GM19452 (cell line): ENCODE results near the gene CPEB4.

Experiments
- ATAC-seq: cut with Tn5 transposase; IDR thresholded peaks from one replicate; pipeline ENCODE4 v1.9.1; 2021; ENCODE audit not compliant: unreplicated experiment

Gene CPEB4

GRCh38 chr5:173971681-173972345 is 83.7 kb downstream of the CPEB4 start:
- ATAC-seq: no peak

GRCh38 chr5:173972607-173972924 is 84.4 kb downstream of the CPEB4 start:
- ATAC-seq: peak; percentile 20

- ATAC-seq: peak; percentile 66
These were observed 84.9 kb downstream of the CPEB4 start for GRCh38 chr5:173972925-173973615.

- ATAC-seq: peak; percentile 12
These were observed 85.4 kb downstream of the CPEB4 start for GRCh38 chr5:173973616-173973969.

GRCh38 chr5:173974688-173975239 is 86.6 kb downstream of the CPEB4 start:
- no peak for ATAC-seq

GRCh38 chr5:173981185-173981761 is 93.1 kb downstream of the CPEB4 start:
- no peak for ATAC-seq

GRCh38 chr5:173984218-173984617 is 96.1 kb downstream of the CPEB4 start:
- ATAC-seq: no peak

GRCh38 chr5:173988554-173989431 is 100.6 kb downstream of the CPEB4 start, which contains the start of gene C5orf47:
Gene C5orf47, plus strand, starts transcription at chr5:173989170. Its CDS starts 94 bp downstream, at chr5:173989264.
- ATAC-seq: no peak

- no peak for ATAC-seq
These were observed 101.4 kb downstream of the CPEB4 start for GRCh38 chr5:173989432-173990082.

- no peak for ATAC-seq
These were observed 109.2 kb downstream of the CPEB4 start for GRCh38 chr5:173997331-173997730.

GRCh38 chr5:173998531-173998930 is 110.4 kb downstream of the CPEB4 start:
- ATAC-seq: no peak

- no peak for ATAC-seq
These were observed 111.9 kb downstream of the CPEB4 start for GRCh38 chr5:174000076-174000475.

GRCh38 chr5:174003795-174004194 is 115.6 kb downstream of the CPEB4 start:
- no peak for ATAC-seq

GRCh38 chr5:174008922-174009321 is 120.8 kb downstream of the CPEB4 start:
- ATAC-seq: no peak

GRCh38 chr5:174010365-174010764 is 122.2 kb downstream of the CPEB4 start:
- no peak for ATAC-seq

GRCh38 chr5:174011441-174011840 is 123.3 kb downstream of the CPEB4 start:
- ATAC-seq: no peak
